WERI-Rb-1 (cell line): ENCODE results near the gene PADI3.
"Not testable (repeated sequence)": the region's sequence is repeated elsewhere in the genome, so short reads cannot be mapped to it uniquely, and the experiment has no call there.

Source experiments
- DNase-seq: peaks from one replicate; pipeline ENCODE4 v3.0.0-alpha.2; 2020
- H3K27ac ChIP-seq: fragments of 250-450 bp; sonication (Bioruptor Pico); 2 replicates; pipeline ENCODE4 v1.5.1; 2020; ENCODE audit warnings: mild to moderate bottlenecking, moderate library complexity
- H3K27me3 ChIP-seq: fragments of 250-450 bp; sonication (Bioruptor Pico); 2 replicates; pipeline ENCODE4 v1.5.1; 2021; ENCODE audit warnings: mild to moderate bottlenecking, low read depth, moderate library complexity; ENCODE audit not compliant: insufficient read depth, severe bottlenecking
- H3K36me3 ChIP-seq: fragments of 250-450 bp; sonication (Bioruptor Pico); 2 replicates; pipeline ENCODE4 v1.5.1; 2020; ENCODE audit warnings: mild to moderate bottlenecking, moderate library complexity
- H3K4me3 ChIP-seq: 2 replicates; pipeline ENCODE4 v1.5.1; 2011; ENCODE audit warnings: low read depth, mild to moderate bottlenecking, control low read depth, low read length
- H3K9me3 ChIP-seq: fragments of 250-450 bp; sonication (Bioruptor Pico); 2 replicates; pipeline ENCODE4 v1.5.1; 2021; ENCODE audit warnings: mild to moderate bottlenecking, moderate library complexity; ENCODE audit not compliant: severe bottlenecking
- CTCF ChIP-seq: IDR thresholded peaks from 2 replicates; pipeline ENCODE4 v1.5.1; 2011; ENCODE audit warnings: low read depth, mild to moderate bottlenecking, control low read depth, inconsistent platforms, low read length

Gene PADI3

DNA sequence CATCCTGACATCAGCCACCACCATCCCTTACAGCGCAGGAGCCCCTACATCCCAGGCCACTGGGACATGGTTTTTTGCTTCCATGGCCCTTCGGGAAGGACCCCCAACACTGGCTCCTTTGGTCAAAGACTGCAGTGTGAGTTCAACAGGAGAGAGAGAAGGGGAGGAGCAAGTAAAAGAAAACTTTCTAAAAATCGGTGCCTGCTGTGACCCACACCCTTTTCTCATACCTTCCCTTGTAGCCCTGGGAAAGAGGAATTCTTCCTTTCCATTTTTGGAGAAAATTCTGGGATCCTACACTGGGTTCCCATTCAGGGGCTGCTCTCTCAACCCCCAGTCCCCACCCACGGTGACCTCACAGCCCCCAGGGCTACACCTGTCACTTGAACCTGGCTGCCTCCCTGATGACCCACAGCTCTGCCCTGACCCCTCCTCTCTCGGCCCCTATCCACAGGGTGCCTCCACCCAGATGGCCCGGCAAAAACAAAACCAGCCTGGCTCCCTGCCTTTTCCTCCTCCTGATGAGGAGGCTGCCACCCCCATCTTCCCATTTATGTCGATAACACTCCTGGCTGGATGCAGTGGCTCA lies 66.7 kb downstream of the PADI3 start:
- no peaks in the 10 kb centered on the region for H3K27me3 ChIP-seq
- TF ChIP-seq CTCF = no peak

GRCh38 chr1:17316704-17317103 lies 67.8 kb downstream of the PADI3 start:
- Histone ChIP-seq H3K9me3 (peaks cover 7% of the 10 kb centered on the region), H3K27ac (no peak overlapping the region), H3K4me3 (no peak overlapping the region), H3K36me3 (no peaks in the 10 kb centered on the region), H3K27me3 (no peaks in the 10 kb centered on the region)
- no peak for DNase-seq
- no peak for TF ChIP-seq CTCF

More for the DNA sequence above, 66.7 kb downstream of the PADI3 start:
- peaks cover 7% of the 10 kb centered on the region for H3K9me3 ChIP-seq
- no peak overlapping the region for H3K4me3 ChIP-seq
- no peaks in the 10 kb centered on the region for H3K36me3 ChIP-seq
- no peak for DNase-seq
- H3K27ac ChIP-seq = no peak overlapping the region

GRCh38 chr1:17318262-17318661 lies 69.4 kb downstream of the PADI3 start:
- H3K4me3 ChIP-seq = no peak overlapping the region
- no peak for DNase-seq
- TF ChIP-seq CTCF = no peak
- peaks cover 7% of the 10 kb centered on the region for H3K9me3 ChIP-seq
- H3K27me3 ChIP-seq = no peaks in the 10 kb centered on the region
- no peaks in the 10 kb centered on the region for H3K36me3 ChIP-seq
- no peak overlapping the region for H3K27ac ChIP-seq

- TF ChIP-seq CTCF = no peak
- no peak for DNase-seq
- H3K27me3 ChIP-seq = no peaks in the 10 kb centered on the region
- no peaks in the 10 kb centered on the region for H3K36me3 ChIP-seq
- no peak overlapping the region for H3K4me3 ChIP-seq
- no peak overlapping the region for H3K27ac ChIP-seq
- H3K9me3 ChIP-seq = peaks cover 7% of the 10 kb centered on the region
Observed at GRCh38 chr1:17319561-17320350, 70.9 kb downstream of the PADI3 start.

DNA sequence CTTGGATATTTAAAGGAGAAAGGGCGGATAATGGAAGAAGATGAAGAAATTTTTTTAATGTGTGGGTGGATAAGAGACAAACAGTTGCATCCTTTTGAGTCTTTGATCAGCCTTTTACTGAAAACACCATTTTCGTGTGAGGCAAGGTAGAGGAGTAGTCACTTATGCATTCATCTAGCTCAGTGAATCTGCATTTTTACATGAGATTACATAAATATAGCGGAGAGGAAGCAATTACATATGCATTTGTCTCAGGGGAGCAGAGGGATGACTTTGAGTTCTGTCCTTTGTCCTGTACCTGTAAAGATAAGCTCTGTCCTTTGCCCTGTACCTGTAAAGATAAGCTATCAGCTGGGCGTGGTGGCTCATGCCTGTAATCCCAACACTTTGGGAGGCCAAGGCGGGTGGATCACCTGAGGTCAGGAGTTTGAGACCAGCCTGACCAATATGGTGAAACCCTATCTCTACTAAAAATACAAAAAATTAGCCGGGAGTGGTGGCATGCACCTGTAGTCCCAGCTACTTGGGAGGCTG lies 73.0 kb downstream of the PADI3 start:
- not testable (repeated sequence) for H3K27me3 ChIP-seq

GRCh38 chr1:17328855-17329254 lies 80.0 kb downstream of the PADI3 start:
- DNase-seq = no peak
- peaks cover 3% of the 10 kb centered on the region for H3K9me3 ChIP-seq
- no peak overlapping the region for H3K4me3 ChIP-seq
- H3K27ac ChIP-seq = no peak overlapping the region
- no peaks in the 10 kb centered on the region for H3K36me3 ChIP-seq
- H3K27me3 ChIP-seq = no peaks in the 10 kb centered on the region
- no peak for TF ChIP-seq CTCF

More for the DNA sequence above, 73.0 kb downstream of the PADI3 start:
- H3K4me3 ChIP-seq, DNase-seq, H3K36me3 ChIP-seq, H3K9me3 ChIP-seq, H3K27ac ChIP-seq: not testable (repeated sequence)
